HepG2 (cell line): ENCODE data around the gene RHOBTB3. TPM values are rescaled to one million over a fixed set of nuclear protein-coding genes. Genes with fewer than 3 reads are reported as not detected.
A peak's percentile ranks its signal among the peaks of the same experiment; 100 is the strongest.
"Not testable (repeated sequence)": the region's sequence is repeated elsewhere in the genome, so short reads cannot be mapped to it uniquely, and the experiment has no call there.

Experiments used
- ATAC-seq: fragments of 200-7000 bp; cut with Tn5 transposase; 3 replicates; pipeline ENCODE4 v1.9.1; 2020; ENCODE audit warnings: mild to moderate bottlenecking, moderate library complexity
- BruUV-seq: library from RNA; stranded (reverse); fragments of 400-500 nt; replicated peaks from 2 replicates; lab custom pipeline; 2021; lab: Mats Ljungman, UMichigan
- CTCF ChIA-PET: fragments of 300-600 bp; formaldehyde crosslinking; extraction: SDS; loops from one replicate; lab custom pipeline; 2021; ENCODE audit warnings: low total read pairs, inconsistent platforms, low intra/inter-chr PET ratio; lab: Yijun Ruan, JAX
- POLR2A ChIA-PET: fragments of 350-600 bp; sonication (Branson Sonifier 250); formaldehyde crosslinking; loops from one replicate; lab custom pipeline; 2020; ENCODE audit warnings: antibody characterized with exemption, inconsistent platforms; lab: Yijun Ruan, JAX
- DNase-seq: peaks from one replicate; pipeline ENCODE4 v3.0.0-alpha.2; 2015; ENCODE audit warnings: low spot score
- FAIRE-seq: peaks from 3 replicates; lab custom pipeline; 2011; peaks lifted over from hg19 to GRCh38; lab: Jason Lieb, UNC
- H2AFZ ChIP-seq: one replicate; pipeline ENCODE4 v1.6.1; 2011; ENCODE audit warnings: low read length, inconsistent platforms
- H3K27ac ChIP-seq: fragments of 300-600 bp; 3 replicates; pipeline ENCODE4 v1.8.0; 2011; ENCODE audit warnings: mixed run types, mild to moderate bottlenecking, mixed read lengths, low read length, inconsistent platforms; ENCODE audit not compliant: insufficient read depth; ENCODE audit errors: extremely low read length
- H3K27me3 ChIP-seq, 2 experiments: fragments of 200-600 bp in 1 of 2; 2 replicates in 1 of 2; 3 replicates in 1 of 2; pipeline versions ENCODE4 v1.6.0 to v1.8.0; 2011; ENCODE audit warnings: low read length in 2 of 2, mild to moderate bottlenecking in 2 of 2, moderate library complexity in 2 of 2, inconsistent platforms in 1 of 2; ENCODE audit not compliant: insufficient read depth in 2 of 2, control insufficient read depth in 1 of 2
- H3K36me3 ChIP-seq, 2 experiments: fragments of 200-600 bp in 1 of 2; replicated peaks in 1 of 2; 2 replicates in 1 of 2; 3 replicates in 1 of 2; pipeline versions ENCODE4 v1.5.1 to v1.8.0; 2011; ENCODE audit warnings: low read length in 2 of 2, inconsistent platforms in 1 of 2; ENCODE audit not compliant: insufficient read depth in 2 of 2, control insufficient read depth in 1 of 2
- H3K4me1 ChIP-seq: 2 replicates; pipeline ENCODE4 v1.5.1; 2012; ENCODE audit warnings: low read length, inconsistent platforms; ENCODE audit not compliant: insufficient read depth
- H3K4me2 ChIP-seq: 2 replicates; pipeline ENCODE4 v1.6.0; 2011; ENCODE audit warnings: low read depth, low read length, inconsistent platforms
- H3K4me3 ChIP-seq, 3 experiments: fragments of 200-600 bp in 1 of 3; sonication (generic), shearing (Covaris generic) in 1 of 3; replicated peaks in 1 of 3; 2 replicates each; pipeline ENCODE4 v1.5.1; 2011 to 2016; ENCODE audit warnings: low read length in 3 of 3, inconsistent platforms in 2 of 3, low read depth in 2 of 3, mild to moderate bottlenecking in 2 of 3, control low read depth in 1 of 3, mixed read lengths in 1 of 3; ENCODE audit not compliant: insufficient read depth in 1 of 3
- H3K79me2 ChIP-seq: one replicate; pipeline ENCODE4 v1.6.1; 2011; ENCODE audit warnings: low read length, inconsistent platforms; ENCODE audit not compliant: insufficient read depth
- H3K9ac ChIP-seq: 2 replicates; pipeline ENCODE4 v1.6.0; 2011; ENCODE audit warnings: mild to moderate bottlenecking, low read depth, low read length, inconsistent platforms; ENCODE audit not compliant: insufficient read depth
- H3K9me3 ChIP-seq: 2 replicates; pipeline ENCODE4 v1.5.1; 2012; ENCODE audit warnings: mild to moderate bottlenecking, low read length
- H4K20me1 ChIP-seq: 2 replicates; pipeline ENCODE4 v1.6.0; 2011; ENCODE audit warnings: inconsistent platforms, mild to moderate bottlenecking, low read length, moderate library complexity; ENCODE audit not compliant: insufficient read depth
- MAFF ChIP-seq: IDR thresholded peaks from 2 replicates; pipeline ENCODE4 v1.6.1; 2011; ENCODE audit warnings: low read depth, low read length, improper control_type of control experiment
- MAFK ChIP-seq, 2 experiments: IDR thresholded peaks in 1 of 2; conservative IDR thresholded peaks in 1 of 2; 2 replicates each; pipeline ENCODE4 v1.6.1; 2011; ENCODE audit warnings: improper control_type of control experiment in 2 of 2, low read length in 2 of 2
- SRSF1 ChIP-seq: fragments of 200-400 bp; formaldehyde crosslinking; optimal IDR thresholded peaks from 2 replicates; pipeline ENCODE3; 2017; ENCODE audit warnings: mild to moderate bottlenecking, low read depth, low read length, moderate library complexity
- SYNCRIP ChIP-seq: fragments of 200-400 bp; formaldehyde crosslinking; IDR thresholded peaks from 2 replicates; pipeline ENCODE4 v1.6.1; 2018; ENCODE audit warnings: mild to moderate bottlenecking, low read depth, low read length; ENCODE audit not compliant: insufficient read depth
- WGBS: methylation state at CpG from one replicate; pipeline ENCODE4 v1.1.6; 2017; ENCODE audit warnings: low lambda C conversion rate; 5-methylcytosine and 5-hydroxymethylcytosine counted together
- in situ Hi-C: cut with HindIII; loops from 2 replicates; pipeline ENCODE4 v1.10.0; 2017; ENCODE audit warnings: low pct_unique_long_range_greater_than_20kb; ENCODE audit not compliant: extremely low pct_ligation_motif_present
- intact Hi-C: fragments of 100-400 bp; cut with micrococcal nuclease; formaldehyde crosslinking; loops from one replicate; pipeline ENCODE4 v1.10.0; 2022; ENCODE audit not compliant: unreplicated experiment
- polyA plus RNA-seq, 8 experiments: library from polyadenylated mRNA; depleted of rRNA in 3 of 8; stranded (reverse) in 7 of 8; unstranded in 1 of 8; fragments of >200 nt; fragmentation: Illumina TruSeq in 4 of 8; extraction: Trizol in 4 of 8; gene quantifications; 2 replicates each; pipeline versions ENCODE4 v1.2.1 to v1.2.3, GENCODE V29; 2011 to 2016; ENCODE audit warnings: low read depth in 4 of 8, missing spikeins in 1 of 8, mixed read lengths in 1 of 8; ENCODE audit not compliant: insufficient read depth in 1 of 8
- total RNA-seq, 5 experiments: library from RNA; depleted of rRNA; stranded (reverse); fragments of >200 nt; fragmentation: Illumina TruSeq; extraction: Trizol; gene quantifications; 2 replicates each; pipeline ENCODE4 v1.2.3, GENCODE V29; 2016; ENCODE audit warnings: low read depth in 1 of 5

RHOBTB3 gene
- total and polyA plus RNA-seq, 2 of the 13 experiments (the other 11 are each of a cell fraction or from before 2014, with no cell fraction given), result 31.6 to 35.4 TPM

DNA sequence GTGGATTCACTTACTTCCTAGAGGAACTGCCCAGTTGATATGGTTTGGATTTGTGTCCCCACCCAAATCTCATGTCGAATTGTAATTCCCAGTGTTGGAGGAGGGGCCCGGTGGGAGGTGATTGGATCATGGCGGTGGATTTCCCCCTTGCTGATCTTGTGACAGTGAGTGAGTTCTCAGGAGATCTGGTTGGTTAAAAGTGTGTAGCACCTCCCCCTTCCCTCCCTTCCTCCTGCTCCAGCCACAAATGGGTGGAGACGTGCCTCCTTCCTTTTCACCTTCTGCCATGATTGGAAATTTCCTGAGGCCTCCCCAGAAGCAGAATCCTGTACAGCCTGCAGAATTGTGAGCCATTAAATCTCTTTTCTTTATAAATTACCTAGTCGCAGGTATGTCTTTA is 17.9 kb upstream of the RHOBTB3 start:
- DNase-seq, H3K4me2 ChIP-seq: not testable (repeated sequence)

DNA sequence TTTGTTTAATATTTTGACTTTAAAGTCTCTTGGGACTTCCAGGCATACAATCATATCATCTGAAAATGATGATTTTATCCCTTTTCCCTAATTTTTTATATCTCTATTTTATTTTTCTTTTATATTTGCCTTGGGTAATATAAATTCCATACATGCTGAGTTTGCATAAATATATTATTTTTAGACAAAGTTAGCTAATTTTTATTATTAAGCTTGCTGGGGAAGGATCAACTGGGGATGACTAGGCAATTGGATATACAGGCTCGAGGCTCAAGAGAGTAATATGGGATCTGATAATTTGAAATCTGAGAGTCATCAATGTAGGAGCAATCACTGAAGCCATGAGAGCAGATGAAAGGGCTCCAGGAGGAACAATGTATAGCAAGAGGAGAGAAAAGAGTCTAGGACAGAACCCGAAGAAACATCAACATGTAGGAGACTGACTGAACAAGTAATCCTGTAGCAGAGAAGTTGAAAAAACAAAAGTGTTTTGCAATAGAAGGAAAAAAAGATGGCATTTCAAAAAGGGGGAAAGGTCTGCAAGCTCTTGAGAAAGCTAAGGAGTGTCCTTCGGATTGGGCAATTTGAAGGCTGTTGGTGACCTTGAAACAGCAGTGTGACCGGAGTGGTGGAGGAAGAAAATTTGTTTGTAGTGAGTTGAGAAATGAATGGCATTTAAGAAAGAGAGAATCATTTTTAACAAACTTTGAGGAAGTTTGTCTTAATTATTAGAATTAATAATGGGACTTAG is 17.0 kb upstream of the RHOBTB3 start:
- ChIA-PET CTCF (no interaction called here), POLR2A (no interaction called here)
- Histone ChIP-seq H3K4me3 (no peak overlapping the region), H3K4me1 (peaks cover 26% of the 10 kb centered on the region), H3K27ac (no peak overlapping the region), H3K36me3 (no peaks in the 10 kb centered on the region), H3K4me2 (no peak overlapping the region), H3K27me3 (peaks cover 0 to 6% of the 10 kb centered on the region in 2 experiments; a peak in 2 of 5 replicates), H3K9me3 (no peaks in the 10 kb centered on the region), H3K79me2 (no peaks in the 10 kb centered on the region), H4K20me1 (no peaks in the 10 kb centered on the region), H2AFZ (no peak overlapping the region), H3K9ac (no peak overlapping the region)
- in situ Hi-C loops (no loop called here), intact Hi-C loops (no loop called here)
- no peak for FAIRE-seq
- DNase-seq, result no peak
- TF ChIP-seq SYNCRIP, result no peak
- peak; percentile 69 for TF ChIP-seq MAFF
- peak; percentile 49 to 83; a peak in 3 of 4 replicates for TF ChIP-seq MAFK (conservative IDR thresholded peaks at IDR 0.05 in 1 of 2, IDR thresholded peaks at IDR 0.05 in 1 of 2; ENCODE audit: low read length in 2 of 2)
- no peak for TF ChIP-seq SRSF1
- BruUV-seq, result no TSS peak
- 16% methylated on average over 4 of the region's 4 CpGs for whole genome bisulfite sequencing
- ATAC-seq, result no peak

More for the DNA sequence above, 17.9 kb upstream of the RHOBTB3 start:
- FAIRE-seq, H3K79me2 ChIP-seq, intact Hi-C loops, POLR2A ChIA-PET, H3K27me3 ChIP-seq, H3K27ac ChIP-seq, H3K36me3 ChIP-seq, CTCF ChIA-PET, in situ Hi-C loops, H2AFZ ChIP-seq, BruUV-seq, ATAC-seq, H3K9ac ChIP-seq, H3K9me3 ChIP-seq, H3K4me3 ChIP-seq, H4K20me1 ChIP-seq: not testable (repeated sequence)
- H3K4me1 ChIP-seq, result peaks cover 26% of the 10 kb centered on the region
- WGBS, result 72% methylated on average over 5 of the region's 5 CpGs
